GM12878 (cell line): ENCODE results near the gene BEAN1. TPM values are rescaled to one million over a fixed set of nuclear protein-coding genes. Genes with fewer than 3 reads are reported as not detected.

Experiments
- ATAC-seq: fragments of 200-7000 bp; cut with Tn5 transposase; 3 replicates; pipeline ENCODE4 v1.9.1; 2020; ENCODE audit warnings: mild to moderate bottlenecking, moderate library complexity
- BruUV-seq: library from RNA; stranded (reverse); fragments of 400-500 nt; replicated peaks from 2 replicates; lab custom pipeline; 2021; lab: Mats Ljungman, UMichigan
- CTCF ChIA-PET: fragments of 300-600 bp; sonication (Branson Sonifier 250); formaldehyde crosslinking; extraction: SDS; loops from one replicate; lab custom pipeline; 2021; ENCODE audit warnings: inconsistent platforms; lab: Yijun Ruan, JAX
- POLR2A ChIA-PET: fragments of 350-600 bp; formaldehyde crosslinking; extraction: SDS; loops from one replicate; lab custom pipeline; 2021; ENCODE audit warnings: inconsistent platforms; lab: Charles Lee
- RAD21 ChIA-PET: fragments of 300-600 bp; sonication (Branson Sonifier 250); formaldehyde crosslinking; loops from one replicate; lab custom pipeline; 2023; ENCODE audit warnings: antibody characterized with exemption; ENCODE audit not compliant: unreplicated experiment; lab: Charles Lee
- SMC1A ChIA-PET: fragments of 300-600 bp; sonication (Branson Sonifier 250); formaldehyde crosslinking; loops from one replicate; lab custom pipeline; 2023; ENCODE audit not compliant: unreplicated experiment, uncharacterized antibody; lab: Charles Lee
- DNase-seq: peaks from one replicate; pipeline ENCODE4 v3.0.0-alpha.2; 2011; ENCODE audit warnings: low read depth, low spot score
- FAIRE-seq: peaks from 3 replicates; lab custom pipeline; 2011; peaks lifted over from hg19 to GRCh38; lab: Jason Lieb, UNC
- H2AFZ ChIP-seq: 2 replicates; pipeline ENCODE4 v1.6.0; 2011; ENCODE audit warnings: low read depth, low read length, control low read depth; ENCODE audit not compliant: control insufficient read depth
- H3K27ac ChIP-seq: 2 replicates; pipeline ENCODE4 v1.5.1; 2011; ENCODE audit warnings: control low read depth; ENCODE audit not compliant: control insufficient read depth, insufficient read depth
- H3K27me3 ChIP-seq, 2 experiments: replicated peaks in 1 of 2; 2 replicates each; pipeline versions ENCODE4 v1.6.0 to v1.6.1; 2011; ENCODE audit warnings: low read length in 1 of 2; ENCODE audit not compliant: control insufficient read depth in 2 of 2, insufficient read depth in 2 of 2
- H3K36me3 ChIP-seq, 2 experiments: 2 replicates each; pipeline ENCODE4 v1.5.1; 2011; ENCODE audit warnings: low read length in 1 of 2; ENCODE audit not compliant: control insufficient read depth in 2 of 2, insufficient read depth in 2 of 2
- H3K4me1 ChIP-seq: 2 replicates; pipeline ENCODE4 v1.6.1; 2011; ENCODE audit warnings: mild to moderate bottlenecking, low read length, moderate library complexity, mixed read lengths; ENCODE audit not compliant: control insufficient read depth, insufficient read depth
- H3K4me2 ChIP-seq: 2 replicates; pipeline ENCODE4 v1.6.0; 2011; ENCODE audit warnings: control low read depth; ENCODE audit not compliant: control insufficient read depth, insufficient read depth
- H3K4me3 ChIP-seq: fragments of 200-600 bp; sonication (generic); 2 replicates; pipeline ENCODE4 v1.5.1; 2016
- H3K79me2 ChIP-seq: 2 replicates; pipeline ENCODE4 v1.6.0; 2011; ENCODE audit warnings: low read length; ENCODE audit not compliant: control insufficient read depth, insufficient read depth
- H3K9ac ChIP-seq: 2 replicates; pipeline ENCODE4 v1.8.0; 2011; ENCODE audit warnings: low read length, control low read depth, mixed read lengths; ENCODE audit not compliant: control insufficient read depth, insufficient read depth
- H3K9me3 ChIP-seq: replicated peaks from 3 replicates; pipeline ENCODE4 v1.5.1; 2011; ENCODE audit warnings: mild to moderate bottlenecking, low read length; ENCODE audit not compliant: control insufficient read depth, insufficient read depth
- H4K20me1 ChIP-seq: 2 replicates; pipeline ENCODE4 v1.6.0; 2011; ENCODE audit not compliant: control insufficient read depth, insufficient read depth
- CHD4 ChIP-seq: fragments of 200-600 bp; sonication (generic); IDR thresholded peaks from 2 replicates; pipeline ENCODE4 v1.6.1; 2016; ENCODE audit warnings: mild to moderate bottlenecking
- FOXM1 ChIP-seq: IDR thresholded peaks from 2 replicates; pipeline ENCODE4 v1.6.1; 2012; ENCODE audit warnings: low read depth, mild to moderate bottlenecking, inconsistent platforms, low read length, moderate library complexity
- HDGF ChIP-seq: fragments of 450-650 bp; IDR thresholded peaks from 2 replicates; pipeline ENCODE4 v1.6.1; 2016; ENCODE audit warnings: antibody characterized with exemption
- MTA2 ChIP-seq: fragments of 450-650 bp; IDR thresholded peaks from 2 replicates; pipeline ENCODE4 v1.6.1; 2016; ENCODE audit warnings: low read depth, mild to moderate bottlenecking, moderate library complexity
- MTA3 ChIP-seq: IDR thresholded peaks from 2 replicates; pipeline ENCODE4 v1.6.1; 2012; ENCODE audit warnings: low read length, inconsistent platforms, borderline replicate concordance
- MXI1 ChIP-seq: fragments of 150-350 bp; IDR thresholded peaks from 2 replicates; pipeline ENCODE4 v1.6.1; 2011; ENCODE audit warnings: low read depth, mild to moderate bottlenecking, inconsistent platforms, low read length, improper control_type of control experiment
- NFXL1 ChIP-seq: fragments of 450-650 bp; IDR thresholded peaks from 2 replicates; pipeline ENCODE4 v1.6.1; 2017; ENCODE audit warnings: antibody characterized with exemption, mild to moderate bottlenecking, borderline replicate concordance
- PAX8 ChIP-seq: fragments of 450-650 bp; IDR thresholded peaks from 2 replicates; pipeline ENCODE4 v1.6.1; 2017; ENCODE audit warnings: mild to moderate bottlenecking, moderate library complexity
- SIN3A ChIP-seq: IDR thresholded peaks from 2 replicates; pipeline ENCODE4 v1.6.1; 2012; ENCODE audit warnings: low read depth, low read length, improper control_type of control experiment
- SPI1 ChIP-seq: IDR thresholded peaks from 2 replicates; pipeline ENCODE4 v1.6.1; 2011; ENCODE audit warnings: low read depth, mild to moderate bottlenecking, low read length, moderate library complexity, borderline replicate concordance; ENCODE audit not compliant: insufficient read depth
- TBL1XR1 ChIP-seq: IDR thresholded peaks from 2 replicates; pipeline ENCODE4 v1.6.1; 2012; ENCODE audit warnings: low read depth, low read length, improper control_type of control experiment
- TCF12 ChIP-seq: IDR thresholded peaks from 2 replicates; pipeline ENCODE4 v1.6.1; 2011; ENCODE audit warnings: low read depth, mild to moderate bottlenecking, low read length
- TCF7 ChIP-seq: IDR thresholded peaks from 2 replicates; pipeline ENCODE4 v1.6.1; 2014; ENCODE audit warnings: antibody characterized with exemption, borderline replicate concordance
- ZNF384 ChIP-seq: IDR thresholded peaks from 2 replicates; pipeline ENCODE4 v1.6.1; 2012; ENCODE audit warnings: low read depth, mild to moderate bottlenecking, low read length, improper control_type of control experiment, borderline replicate concordance
- ZSCAN29 ChIP-seq: fragments of 450-650 bp; IDR thresholded peaks from 2 replicates; pipeline ENCODE4 v1.6.1; 2017; ENCODE audit warnings: mild to moderate bottlenecking, moderate library complexity
- WGBS: methylation state at CpG from one replicate; pipeline ENCODE4 v1.1.6; 2016; ENCODE audit warnings: low lambda C conversion rate; ENCODE audit not compliant: insufficient replicate concordance, insufficient coverage; ENCODE audit errors: missing lambda C conversion rate; 5-methylcytosine and 5-hydroxymethylcytosine counted together
- in situ Hi-C: fragments of 300-500 bp; cut with MboI; formaldehyde crosslinking; loops from 9 replicates; pipeline ENCODE4 v1.14.3; 2018; ENCODE audit warnings: mixed read lengths
- intact Hi-C: fragments of 100-400 bp; cut with micrococcal nuclease; formaldehyde crosslinking; loops from one replicate; pipeline ENCODE4 v1.14.2; 2022; ENCODE audit not compliant: unreplicated experiment
- polyA plus RNA-seq, 11 experiments: library from polyadenylated mRNA; depleted of rRNA in 4 of 11; unstranded in 6 of 11; stranded (reverse) in 5 of 11; fragments of >200 nt; fragmentation: Nextera tagmentation in 4 of 11; fragmentation: Illumina TruSeq in 1 of 11; extraction: Ambion mirVana in 4 of 11; extraction: Trizol in 1 of 11; gene quantifications; 1 replicate in 1 of 11; 2 replicates in 10 of 11; pipeline versions ENCODE4 v1.2.1 to v1.2.3, GENCODE V29; 2011 to 2016; ENCODE audit warnings: inconsistent platforms in 2 of 11, missing spikeins in 2 of 11, low read depth in 1 of 11
- total RNA-seq, 4 experiments: library from RNA; depleted of rRNA in 3 of 4; stranded (reverse); fragments of >200 nt in 3 of 4; fragmentation: Illumina TruSeq in 1 of 4; extraction: Trizol in 1 of 4; gene quantifications; 2 replicates each; pipeline versions ENCODE4 v1.2.1 to v1.2.3, GENCODE V29; 2013 to 2021
- TF ChIP-seq, protein P1 (sequence below): IDR thresholded peaks from 2 replicates; pipeline ENCODE4 v1.6.1; 2011; ENCODE audit warnings: borderline replicate concordance, low read depth, mild to moderate bottlenecking, moderate library complexity, mixed read lengths, low read length; ENCODE audit not compliant: insufficient read depth; ENCODE audit errors: extremely low read length
- TF ChIP-seq, protein P2 (sequence below): IDR thresholded peaks from 2 replicates; pipeline ENCODE4 v1.6.1; 2012; ENCODE audit warnings: mild to moderate bottlenecking, low read depth, low read length
- TF ChIP-seq, protein P3 (sequence below): fragments of 450-650 bp; IDR thresholded peaks from 2 replicates; pipeline ENCODE4 v1.6.1; 2017; ENCODE audit warnings: mild to moderate bottlenecking, moderate library complexity

BEAN1 gene
- total and polyA plus RNA-seq, 10 of the 15 experiments (the other 5 are each of a cell fraction or from before 2014, with no cell fraction given) = not detected

DNA sequence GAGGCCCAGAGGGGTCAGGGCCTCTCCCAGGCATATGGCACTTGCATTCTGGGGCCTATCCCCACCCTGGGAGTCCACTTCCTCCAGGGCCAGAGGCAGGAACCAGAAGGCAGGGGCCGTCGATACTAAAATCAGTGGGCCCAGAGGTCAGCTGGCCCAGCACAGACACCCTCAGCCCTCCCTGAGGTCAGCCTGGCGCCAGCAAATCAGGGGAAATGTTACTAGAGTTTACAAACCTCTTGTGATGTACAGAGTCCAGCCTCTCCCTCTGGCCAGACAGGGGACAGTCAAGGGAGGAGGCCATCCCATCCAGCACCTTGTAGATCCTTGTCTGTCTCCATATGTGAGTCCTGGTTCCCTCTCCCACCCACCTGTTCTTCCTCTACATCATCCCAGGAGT is 49.8 kb upstream of the BEAN1 start:
- POLR2A ChIA-PET = no interaction called here
- no TSS peak for BruUV-seq
- H3K4me3 ChIP-seq = no peak overlapping the region
- no peak overlapping the region for H3K27ac ChIP-seq
- H3K36me3 ChIP-seq = no peaks in the 10 kb centered on the region
- TF ChIP-seq MTA2 (no peak), ZNF384 (no peak), TBL1XR1 (no peak), TCF12 (no peak), HDGF (no peak), SPI1 (no peak), TCF7 (no peak), SIN3A (no peak), ZSCAN29 (no peak), MTA3 (no peak), CHD4 (no peak), NFXL1 (no peak), FOXM1 (no peak), MXI1 (no peak), PAX8 (no peak)
- TF ChIP-seq, protein P1, sequence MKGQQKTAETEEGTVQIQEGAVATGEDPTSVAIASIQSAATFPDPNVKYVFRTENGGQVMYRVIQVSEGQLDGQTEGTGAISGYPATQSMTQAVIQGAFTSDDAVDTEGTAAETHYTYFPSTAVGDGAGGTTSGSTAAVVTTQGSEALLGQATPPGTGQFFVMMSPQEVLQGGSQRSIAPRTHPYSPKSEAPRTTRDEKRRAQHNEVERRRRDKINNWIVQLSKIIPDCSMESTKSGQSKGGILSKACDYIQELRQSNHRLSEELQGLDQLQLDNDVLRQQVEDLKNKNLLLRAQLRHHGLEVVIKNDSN = no peak
- TF ChIP-seq, protein P2, sequence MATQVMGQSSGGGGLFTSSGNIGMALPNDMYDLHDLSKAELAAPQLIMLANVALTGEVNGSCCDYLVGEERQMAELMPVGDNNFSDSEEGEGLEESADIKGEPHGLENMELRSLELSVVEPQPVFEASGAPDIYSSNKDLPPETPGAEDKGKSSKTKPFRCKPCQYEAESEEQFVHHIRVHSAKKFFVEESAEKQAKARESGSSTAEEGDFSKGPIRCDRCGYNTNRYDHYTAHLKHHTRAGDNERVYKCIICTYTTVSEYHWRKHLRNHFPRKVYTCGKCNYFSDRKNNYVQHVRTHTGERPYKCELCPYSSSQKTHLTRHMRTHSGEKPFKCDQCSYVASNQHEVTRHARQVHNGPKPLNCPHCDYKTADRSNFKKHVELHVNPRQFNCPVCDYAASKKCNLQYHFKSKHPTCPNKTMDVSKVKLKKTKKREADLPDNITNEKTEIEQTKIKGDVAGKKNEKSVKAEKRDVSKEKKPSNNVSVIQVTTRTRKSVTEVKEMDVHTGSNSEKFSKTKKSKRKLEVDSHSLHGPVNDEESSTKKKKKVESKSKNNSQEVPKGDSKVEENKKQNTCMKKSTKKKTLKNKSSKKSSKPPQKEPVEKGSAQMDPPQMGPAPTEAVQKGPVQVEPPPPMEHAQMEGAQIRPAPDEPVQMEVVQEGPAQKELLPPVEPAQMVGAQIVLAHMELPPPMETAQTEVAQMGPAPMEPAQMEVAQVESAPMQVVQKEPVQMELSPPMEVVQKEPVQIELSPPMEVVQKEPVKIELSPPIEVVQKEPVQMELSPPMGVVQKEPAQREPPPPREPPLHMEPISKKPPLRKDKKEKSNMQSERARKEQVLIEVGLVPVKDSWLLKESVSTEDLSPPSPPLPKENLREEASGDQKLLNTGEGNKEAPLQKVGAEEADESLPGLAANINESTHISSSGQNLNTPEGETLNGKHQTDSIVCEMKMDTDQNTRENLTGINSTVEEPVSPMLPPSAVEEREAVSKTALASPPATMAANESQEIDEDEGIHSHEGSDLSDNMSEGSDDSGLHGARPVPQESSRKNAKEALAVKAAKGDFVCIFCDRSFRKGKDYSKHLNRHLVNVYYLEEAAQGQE = no peak
- TF ChIP-seq, protein P3, sequence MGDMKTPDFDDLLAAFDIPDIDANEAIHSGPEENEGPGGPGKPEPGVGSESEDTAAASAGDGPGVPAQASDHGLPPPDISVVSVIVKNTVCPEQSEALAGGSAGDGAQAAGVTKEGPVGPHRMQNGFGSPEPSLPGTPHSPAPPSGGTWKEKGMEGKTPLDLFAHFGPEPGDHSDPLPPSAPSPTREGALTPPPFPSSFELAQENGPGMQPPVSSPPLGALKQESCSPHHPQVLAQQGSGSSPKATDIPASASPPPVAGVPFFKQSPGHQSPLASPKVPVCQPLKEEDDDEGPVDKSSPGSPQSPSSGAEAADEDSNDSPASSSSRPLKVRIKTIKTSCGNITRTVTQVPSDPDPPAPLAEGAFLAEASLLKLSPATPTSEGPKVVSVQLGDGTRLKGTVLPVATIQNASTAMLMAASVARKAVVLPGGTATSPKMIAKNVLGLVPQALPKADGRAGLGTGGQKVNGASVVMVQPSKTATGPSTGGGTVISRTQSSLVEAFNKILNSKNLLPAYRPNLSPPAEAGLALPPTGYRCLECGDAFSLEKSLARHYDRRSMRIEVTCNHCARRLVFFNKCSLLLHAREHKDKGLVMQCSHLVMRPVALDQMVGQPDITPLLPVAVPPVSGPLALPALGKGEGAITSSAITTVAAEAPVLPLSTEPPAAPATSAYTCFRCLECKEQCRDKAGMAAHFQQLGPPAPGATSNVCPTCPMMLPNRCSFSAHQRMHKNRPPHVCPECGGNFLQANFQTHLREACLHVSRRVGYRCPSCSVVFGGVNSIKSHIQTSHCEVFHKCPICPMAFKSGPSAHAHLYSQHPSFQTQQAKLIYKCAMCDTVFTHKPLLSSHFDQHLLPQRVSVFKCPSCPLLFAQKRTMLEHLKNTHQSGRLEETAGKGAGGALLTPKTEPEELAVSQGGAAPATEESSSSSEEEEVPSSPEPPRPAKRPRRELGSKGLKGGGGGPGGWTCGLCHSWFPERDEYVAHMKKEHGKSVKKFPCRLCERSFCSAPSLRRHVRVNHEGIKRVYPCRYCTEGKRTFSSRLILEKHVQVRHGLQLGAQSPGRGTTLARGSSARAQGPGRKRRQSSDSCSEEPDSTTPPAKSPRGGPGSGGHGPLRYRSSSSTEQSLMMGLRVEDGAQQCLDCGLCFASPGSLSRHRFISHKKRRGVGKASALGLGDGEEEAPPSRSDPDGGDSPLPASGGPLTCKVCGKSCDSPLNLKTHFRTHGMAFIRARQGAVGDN = no peak
- H3K9me3 ChIP-seq = no peaks in the 10 kb centered on the region
- no peaks in the 10 kb centered on the region for H3K79me2 ChIP-seq
- in situ Hi-C loops = no loop called here
- FAIRE-seq (no peak), ATAC-seq (no peak), DNase-seq (no peak)
- RAD21 ChIA-PET = no interaction called here
- SMC1A ChIA-PET = no interaction called here
- intact Hi-C loops = no loop called here
- H4K20me1 ChIP-seq = no peaks in the 10 kb centered on the region
- H3K9ac ChIP-seq = no peak overlapping the region
- H3K4me1 ChIP-seq = no peaks in the 10 kb centered on the region
- WGBS = 9% methylated on average over 3 of the region's 3 CpGs
- CTCF ChIA-PET = no interaction called here
- H3K27me3 ChIP-seq = no peaks in the 10 kb centered on the region
- no peak overlapping the region for H2AFZ ChIP-seq
- H3K4me2 ChIP-seq = no peak overlapping the region
